Liver (tissue), 9 donors: ENCODE data around the gene NEK7. TPM values are rescaled to one million over a fixed set of nuclear protein-coding genes. Genes with fewer than 3 reads are reported as not detected.

ENCODE experiments used
- DNase-seq: peaks from one replicate; pipeline ENCODE4 v3.0.0-alpha.2; 2017; ENCODE audit warnings: low spot score
- H3K27ac ChIP-seq, 2 donors: one replicate each; pipeline ENCODE4 v1.7.0; 2013; ENCODE audit warnings: inconsistent platforms in 2 of 2, low read length in 2 of 2, control low read depth in 1 of 2, low read depth in 1 of 2, mild to moderate bottlenecking in 1 of 2
- H3K27me3 ChIP-seq, 4 donors: one replicate each; pipeline versions ENCODE4 v1.6.1 to v1.7.0; 2013; ENCODE audit warnings: low read length in 3 of 4, inconsistent platforms in 1 of 4, mild to moderate bottlenecking in 1 of 4, moderate library complexity in 1 of 4; ENCODE audit not compliant: control insufficient read depth in 4 of 4, insufficient read depth in 4 of 4
- H3K36me3 ChIP-seq, 4 donors: one replicate each; pipeline versions ENCODE4 v1.6.1 to v1.7.0; 2013; ENCODE audit warnings: low read length in 3 of 4, mild to moderate bottlenecking in 3 of 4, low read depth in 1 of 4, moderate library complexity in 1 of 4; ENCODE audit not compliant: control insufficient read depth in 4 of 4, insufficient read depth in 3 of 4
- H3K4me1 ChIP-seq, 4 donors: one replicate each; pipeline versions ENCODE4 v1.6.1 to v1.7.0; 2013; ENCODE audit warnings: low read length in 3 of 4, mild to moderate bottlenecking in 3 of 4, moderate library complexity in 1 of 4; ENCODE audit not compliant: control insufficient read depth in 4 of 4, insufficient read depth in 4 of 4
- H3K4me3 ChIP-seq, 3 donors: one replicate each; pipeline versions ENCODE4 v1.6.1 to v1.7.0; 2013; ENCODE audit warnings: low read length in 3 of 3, control low read depth in 1 of 3, low read depth in 1 of 3, mild to moderate bottlenecking in 1 of 3
- H3K9ac ChIP-seq, 2 donors: one replicate each; pipeline ENCODE4 v1.7.0; 2013; ENCODE audit warnings: low read length in 2 of 2, mild to moderate bottlenecking in 2 of 2, moderate library complexity in 2 of 2, control low read depth in 1 of 2, low read depth in 1 of 2
- H3K9me3 ChIP-seq, 4 donors: one replicate each; pipeline versions ENCODE4 v1.6.1 to v1.7.0; 2013; ENCODE audit warnings: low read length in 3 of 4; ENCODE audit not compliant: control insufficient read depth in 4 of 4
- ATF3 ChIP-seq: IDR thresholded peaks from 2 replicates; pipeline ENCODE4 v1.6.1; 2016; ENCODE audit warnings: antibody characterized with exemption
- EGR1 ChIP-seq, 2 donors: IDR thresholded peaks; 2 replicates each; pipeline ENCODE4 v1.6.1; 2016 to 2018; ENCODE audit warnings: antibody characterized with exemption in 2 of 2, low read depth in 2 of 2
- FOXA1 ChIP-seq: IDR thresholded peaks from 2 replicates; pipeline ENCODE4 v1.6.1; 2016; ENCODE audit warnings: antibody characterized with exemption
- FOXA2 ChIP-seq: IDR thresholded peaks from 2 replicates; pipeline ENCODE4 v1.6.1; 2016; ENCODE audit warnings: antibody characterized with exemption
- GABPA ChIP-seq, 2 donors: IDR thresholded peaks in 1 of 2; conservative IDR thresholded peaks in 1 of 2; 2 replicates each; pipeline ENCODE4 v1.6.1; 2016; ENCODE audit warnings: antibody characterized with exemption in 2 of 2, mild to moderate bottlenecking in 1 of 2, moderate library complexity in 1 of 2
- HNF4G ChIP-seq: IDR thresholded peaks from 2 replicates; pipeline ENCODE4 v1.6.1; 2016; ENCODE audit warnings: antibody characterized with exemption
- JUND ChIP-seq, 2 donors: IDR thresholded peaks; 2 replicates each; pipeline ENCODE4 v1.6.1; 2016; ENCODE audit warnings: antibody characterized with exemption in 2 of 2
- NR2F2 ChIP-seq: IDR thresholded peaks from 2 replicates; pipeline ENCODE4 v1.6.1; 2016; ENCODE audit warnings: antibody characterized with exemption
- RAD21 ChIP-seq, 2 donors: IDR thresholded peaks; 2 replicates each; pipeline ENCODE4 v1.6.1; 2016; ENCODE audit warnings: antibody characterized with exemption in 2 of 2, mild to moderate bottlenecking in 2 of 2
- REST ChIP-seq: IDR thresholded peaks from 2 replicates; pipeline ENCODE4 v1.6.1; 2016; ENCODE audit warnings: antibody characterized with exemption, mild to moderate bottlenecking
- RXRA ChIP-seq, 2 donors: IDR thresholded peaks; 2 replicates each; pipeline ENCODE4 v1.6.1; 2017 to 2018; ENCODE audit warnings: antibody characterized with exemption in 2 of 2, mild to moderate bottlenecking in 1 of 2
- SP1 ChIP-seq: IDR thresholded peaks from 2 replicates; pipeline ENCODE4 v1.6.1; 2018; ENCODE audit warnings: antibody characterized with exemption, mild to moderate bottlenecking
- TAF1 ChIP-seq: conservative IDR thresholded peaks from 2 replicates; pipeline ENCODE4 v1.6.1; 2016; ENCODE audit warnings: antibody characterized with exemption, mild to moderate bottlenecking
- ZBTB33 ChIP-seq: IDR thresholded peaks from 2 replicates; pipeline ENCODE4 v1.6.1; 2016; ENCODE audit warnings: antibody characterized with exemption
- WGBS: extraction: QIAGEN DNeasy Blood & Tissue Kit; methylation state at CpG from one replicate; pipeline ENCODE4 v1.1.7; 2013; 5-methylcytosine and 5-hydroxymethylcytosine counted together
- polyA plus RNA-seq, 2 donors: library from polyadenylated mRNA; stranded (reverse) in 1 of 2; unstranded in 1 of 2; fragments of 200-250 nt in 1 of 2; fragments of >200 nt in 1 of 2; fragmentation: Nextera tagmentation in 1 of 2; extraction: Ambion mirVana in 1 of 2; gene quantifications; one replicate each; pipeline versions ENCODE4 v1.2.1 to v1.2.3, GENCODE V29; 2013 to 2015
- total RNA-seq, 2 donors: library from RNA; depleted of rRNA; stranded (reverse); fragments of >200 nt; gene quantifications; one replicate each; pipeline ENCODE4 v1.2.3, GENCODE V29; 2014
- TF ChIP-seq, protein P1 (sequence below): fragments of 150-350 bp; IDR thresholded peaks from 2 replicates; pipeline ENCODE4 v1.5.1; 2017; ENCODE audit warnings: improper control_type of control experiment, low read depth, low read length; ENCODE audit not compliant: missing input control
- TF ChIP-seq, protein P2 (sequence below): IDR thresholded peaks from 2 replicates; pipeline ENCODE4 v1.6.1; 2016; ENCODE audit warnings: antibody characterized with exemption
- donor health status: healthy.
- donor health status: healthy.
- donor health status: healthy.
- donor health status: healthy.
- donor health status: healthy.

The NEK7 gene
- total and polyA plus RNA-seq, 4 donors: 9.2 to 34.4 (median 20.2) TPM

DNA sequence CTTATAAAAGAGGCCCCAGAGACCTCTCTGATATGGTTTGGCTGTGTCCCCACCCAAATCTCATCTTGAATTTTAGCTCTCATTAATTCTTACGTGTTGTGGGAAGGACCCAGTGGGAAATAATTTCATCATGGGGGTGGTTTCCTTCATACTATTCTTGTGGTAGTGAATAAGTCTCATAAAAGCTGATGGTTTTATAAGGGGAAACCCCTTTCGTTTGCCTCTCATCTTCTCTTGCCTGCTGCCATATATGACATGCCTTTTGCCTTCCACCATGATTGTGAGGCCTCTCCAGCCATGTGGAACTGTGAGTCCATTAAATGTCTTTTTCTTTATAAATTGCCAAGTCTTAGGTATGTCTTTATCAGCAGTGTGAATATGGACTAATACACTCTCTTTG is 22.5 kb upstream of the NEK7 start:
- H3K36me3 ChIP-seq: no peaks in the 10 kb centered on the region
- no peaks in the 10 kb centered on the region for H3K9me3 ChIP-seq
- H3K4me3 ChIP-seq: no peak overlapping the region
- no peaks in the 10 kb centered on the region for H3K4me1 ChIP-seq
- TF ChIP-seq RAD21 (IDR thresholded peaks at IDR 0.05): no peak
- no peak for TF ChIP-seq ZBTB33
- TF ChIP-seq EGR1 (IDR thresholded peaks at IDR 0.05; ENCODE audit: low read depth in 2 of 2): no peak
- TF ChIP-seq GABPA (IDR thresholded peaks at IDR 0.05 in 1 of 2, conservative IDR thresholded peaks at IDR 0.05 in 1 of 2): no peak
- no peak for TF ChIP-seq SP1
- no peak for TF ChIP-seq REST
- TF ChIP-seq, protein P1, sequence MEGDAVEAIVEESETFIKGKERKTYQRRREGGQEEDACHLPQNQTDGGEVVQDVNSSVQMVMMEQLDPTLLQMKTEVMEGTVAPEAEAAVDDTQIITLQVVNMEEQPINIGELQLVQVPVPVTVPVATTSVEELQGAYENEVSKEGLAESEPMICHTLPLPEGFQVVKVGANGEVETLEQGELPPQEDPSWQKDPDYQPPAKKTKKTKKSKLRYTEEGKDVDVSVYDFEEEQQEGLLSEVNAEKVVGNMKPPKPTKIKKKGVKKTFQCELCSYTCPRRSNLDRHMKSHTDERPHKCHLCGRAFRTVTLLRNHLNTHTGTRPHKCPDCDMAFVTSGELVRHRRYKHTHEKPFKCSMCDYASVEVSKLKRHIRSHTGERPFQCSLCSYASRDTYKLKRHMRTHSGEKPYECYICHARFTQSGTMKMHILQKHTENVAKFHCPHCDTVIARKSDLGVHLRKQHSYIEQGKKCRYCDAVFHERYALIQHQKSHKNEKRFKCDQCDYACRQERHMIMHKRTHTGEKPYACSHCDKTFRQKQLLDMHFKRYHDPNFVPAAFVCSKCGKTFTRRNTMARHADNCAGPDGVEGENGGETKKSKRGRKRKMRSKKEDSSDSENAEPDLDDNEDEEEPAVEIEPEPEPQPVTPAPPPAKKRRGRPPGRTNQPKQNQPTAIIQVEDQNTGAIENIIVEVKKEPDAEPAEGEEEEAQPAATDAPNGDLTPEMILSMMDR: no peak
- WGBS: 79% methylated on average over 2 of the region's 2 CpGs
- H3K27me3 ChIP-seq: no peaks in the 10 kb centered on the region
- no peak overlapping the region for H3K27ac ChIP-seq
- H3K9ac ChIP-seq: no peak overlapping the region
- no peak for DNase-seq

DNA sequence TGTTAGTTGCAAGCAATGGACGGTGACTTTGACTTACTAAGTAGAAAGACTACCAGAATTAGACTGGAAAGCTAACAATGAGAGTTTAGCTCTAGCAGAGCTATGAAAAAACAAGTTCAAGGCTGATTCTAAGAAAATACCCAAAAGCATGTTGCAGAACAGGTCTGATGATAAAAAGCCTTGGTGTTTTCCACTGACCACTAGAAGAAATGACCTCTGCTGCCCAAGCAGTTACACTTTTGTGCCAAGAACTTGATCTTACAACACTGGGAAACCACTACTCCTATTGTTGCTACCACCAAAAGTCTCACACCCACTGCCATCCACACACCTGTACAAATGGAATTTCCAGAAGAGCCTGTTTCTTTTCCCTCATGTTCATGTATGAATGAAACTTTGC is 21.4 kb upstream of the NEK7 start:
- Histone ChIP-seq H3K4me3 (no peak overlapping the region), H3K4me1 (no peaks in the 10 kb centered on the region), H3K9ac (no peak overlapping the region), H3K27ac (no peak overlapping the region), H3K27me3 (no peaks in the 10 kb centered on the region), H3K9me3 (no peaks in the 10 kb centered on the region), H3K36me3 (no peaks in the 10 kb centered on the region)
- no peak for DNase-seq
- no peak for TF ChIP-seq ATF3
- TF ChIP-seq, protein P1: no peak
- no peak for TF ChIP-seq RXRA (IDR thresholded peaks at IDR 0.05)
- TF ChIP-seq TAF1: no peak
- TF ChIP-seq RAD21 (IDR thresholded peaks at IDR 0.05): no peak
- TF ChIP-seq JUND (IDR thresholded peaks at IDR 0.05): no peak
- no peak for TF ChIP-seq FOXA1
- TF ChIP-seq HNF4G: no peak
- TF ChIP-seq SP1: no peak
- TF ChIP-seq, protein P2, sequence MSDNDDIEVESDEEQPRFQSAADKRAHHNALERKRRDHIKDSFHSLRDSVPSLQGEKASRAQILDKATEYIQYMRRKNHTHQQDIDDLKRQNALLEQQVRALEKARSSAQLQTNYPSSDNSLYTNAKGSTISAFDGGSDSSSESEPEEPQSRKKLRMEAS: no peak
- no peak for TF ChIP-seq GABPA (IDR thresholded peaks at IDR 0.05 in 1 of 2, conservative IDR thresholded peaks at IDR 0.05 in 1 of 2)
- TF ChIP-seq NR2F2: no peak
- TF ChIP-seq ZBTB33: no peak
- no peak for TF ChIP-seq EGR1 (IDR thresholded peaks at IDR 0.05; ENCODE audit: low read depth in 2 of 2)
- no peak for TF ChIP-seq FOXA2
- 85% methylated on average over 1 of the region's 1 CpG for WGBS
